ENCODE results near the gene GRIN3B.
A peak's percentile ranks its signal among the peaks of the same experiment; 100 is the strongest.

GRIN3B gene

DNA sequence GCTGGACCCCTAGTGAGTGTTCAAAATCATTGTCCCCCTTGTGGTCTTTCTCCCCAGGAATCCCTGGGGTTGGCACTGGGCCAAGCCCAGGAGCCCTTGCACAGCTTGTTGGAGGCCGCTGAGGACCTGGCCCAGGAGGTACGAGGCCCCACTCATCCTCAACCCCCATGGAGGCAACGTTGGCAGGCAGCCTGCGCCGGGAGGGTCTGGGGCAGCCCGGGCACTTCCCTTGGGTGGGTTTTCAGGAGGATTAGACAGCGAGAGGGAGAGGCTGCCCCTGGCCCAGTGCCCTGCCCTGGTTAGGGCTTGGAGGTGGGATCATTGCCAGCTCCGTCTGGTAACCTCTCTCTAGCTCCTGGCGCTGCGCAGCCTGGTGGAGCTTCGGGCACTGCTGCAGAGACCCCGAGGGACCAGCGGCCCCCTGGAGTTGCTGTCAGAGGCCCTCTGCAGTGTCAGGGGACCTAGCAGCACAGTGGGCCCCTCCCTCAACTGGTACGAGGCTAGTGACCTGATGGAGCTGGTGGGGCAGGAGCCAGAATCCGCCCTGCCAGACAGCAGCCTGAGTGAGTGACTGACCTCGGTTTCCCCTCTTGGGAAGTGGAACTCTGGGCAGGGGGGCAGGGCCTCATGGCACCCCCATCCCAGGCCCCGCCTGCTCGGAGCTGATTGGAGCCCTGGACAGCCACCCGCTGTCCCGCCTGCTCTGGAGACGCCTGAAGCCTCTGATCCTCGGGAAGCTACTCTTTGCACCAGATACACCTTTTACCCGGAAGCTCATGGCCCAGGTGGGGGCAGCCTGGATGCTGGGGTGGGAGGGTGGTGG lies 42.7 kb downstream of the GRIN3B start:
- no peak for DNase-seq (ENCODE audit: low read depth)

DNA sequence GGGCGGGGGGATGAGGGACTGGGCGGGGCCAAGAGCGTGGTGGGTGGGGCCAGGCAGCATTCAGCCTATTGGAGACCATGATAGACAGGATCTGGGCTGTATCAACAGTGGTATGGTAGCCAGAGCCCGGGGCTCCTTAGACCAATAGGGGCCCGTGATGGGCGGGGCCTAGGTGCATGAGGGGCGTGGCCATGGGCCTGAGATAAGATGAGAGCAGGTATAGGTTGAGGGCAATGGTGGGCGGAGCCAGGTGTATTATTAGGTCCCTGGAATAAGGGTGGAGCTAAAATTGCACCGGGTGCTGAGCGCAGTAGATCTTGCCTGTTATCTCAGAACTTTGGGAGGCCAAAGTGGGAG lies 45.0 kb downstream of the GRIN3B start:
- no peak for DNase-seq (ENCODE audit: low read depth)

DNA sequence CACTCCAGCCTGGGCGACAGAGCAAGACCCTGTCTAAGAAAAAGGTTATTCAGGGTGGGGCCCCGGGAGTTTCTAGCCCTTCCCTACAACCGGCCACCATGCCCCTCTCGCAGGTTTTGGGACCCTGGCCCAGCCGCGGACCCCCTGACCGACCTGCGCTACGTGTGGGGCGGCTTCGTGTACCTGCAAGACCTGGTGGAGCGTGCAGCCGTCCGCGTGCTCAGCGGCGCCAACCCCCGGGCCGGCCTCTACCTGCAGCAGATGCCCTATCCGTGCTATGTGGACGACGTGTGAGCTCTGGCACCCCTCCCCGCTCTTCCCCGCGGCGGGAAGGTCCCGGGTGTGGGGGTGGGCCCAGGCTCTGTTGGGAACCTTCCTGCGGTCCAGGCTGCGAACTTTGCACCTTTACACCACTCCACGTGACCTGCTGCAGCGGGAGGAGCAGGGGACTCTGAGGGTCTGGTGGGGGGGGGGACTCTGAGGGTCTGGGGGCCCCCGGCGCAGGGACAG lies 46.0 kb downstream of the GRIN3B start:
- DNase-seq (ENCODE audit: low read depth) = no peak

DNA sequence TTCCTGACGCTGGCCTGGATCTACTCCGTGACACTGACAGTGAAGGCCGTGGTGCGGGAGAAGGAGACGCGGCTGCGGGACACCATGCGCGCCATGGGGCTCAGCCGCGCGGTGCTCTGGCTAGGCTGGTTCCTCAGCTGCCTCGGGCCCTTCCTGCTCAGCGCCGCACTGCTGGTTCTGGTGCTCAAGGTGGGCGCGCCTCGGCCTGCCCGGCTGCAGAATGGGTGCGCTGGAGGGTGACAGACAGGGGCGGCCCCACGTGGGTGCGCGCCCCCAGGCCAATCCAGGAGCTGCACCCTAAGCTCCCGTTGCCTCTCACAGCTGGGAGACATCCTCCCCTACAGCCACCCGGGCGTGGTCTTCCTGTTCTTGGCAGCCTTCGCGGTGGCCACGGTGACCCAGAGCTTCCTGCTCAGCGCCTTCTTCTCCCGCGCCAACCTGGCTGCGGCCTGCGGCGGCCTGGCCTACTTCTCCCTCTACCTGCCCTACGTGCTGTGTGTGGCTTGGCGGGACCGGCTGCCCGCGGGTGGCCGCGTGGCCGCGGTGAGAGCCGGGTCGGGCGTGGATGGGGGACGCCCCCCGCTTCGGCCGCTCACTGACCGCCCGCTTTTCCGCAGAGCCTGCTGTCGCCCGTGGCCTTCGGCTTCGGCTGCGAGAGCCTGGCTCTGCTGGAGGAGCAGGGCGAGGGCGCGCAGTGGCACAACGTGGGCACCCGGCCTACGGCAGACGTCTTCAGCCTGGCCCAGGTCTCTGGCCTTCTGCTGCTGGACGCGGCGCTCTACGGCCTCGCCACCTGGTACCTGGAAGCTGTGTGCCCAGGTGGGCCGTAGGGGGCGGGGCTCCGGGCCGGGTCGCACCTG lies 46.8 kb downstream of the GRIN3B start:
- peak; percentile 70 for DNase-seq (ENCODE audit: low read depth)

DNA sequence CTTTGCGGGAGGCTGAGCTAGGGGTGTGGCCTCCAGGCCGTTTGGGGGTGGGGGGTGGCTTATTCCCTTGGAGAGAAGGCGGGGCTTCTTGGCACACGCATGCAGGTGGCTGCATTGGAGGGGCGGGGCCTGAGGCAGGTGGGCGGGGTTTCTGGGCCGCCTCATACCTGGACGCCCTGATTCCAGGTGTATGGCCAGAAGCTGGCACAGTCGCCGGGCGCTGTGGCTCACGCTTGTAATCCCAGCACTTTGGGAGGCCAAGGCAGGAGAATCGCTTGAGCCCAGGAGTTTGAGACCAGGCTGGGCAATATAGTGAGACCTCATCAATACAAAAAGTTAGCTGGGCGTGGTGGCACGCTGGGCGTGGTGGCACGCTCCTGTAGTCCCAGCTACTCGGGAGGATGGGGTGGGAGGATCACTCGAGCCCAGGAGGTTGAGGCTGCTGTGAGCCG lies 47.5 kb downstream of the GRIN3B start:
- DNase-seq (ENCODE audit: low read depth) = no peak

DNA sequence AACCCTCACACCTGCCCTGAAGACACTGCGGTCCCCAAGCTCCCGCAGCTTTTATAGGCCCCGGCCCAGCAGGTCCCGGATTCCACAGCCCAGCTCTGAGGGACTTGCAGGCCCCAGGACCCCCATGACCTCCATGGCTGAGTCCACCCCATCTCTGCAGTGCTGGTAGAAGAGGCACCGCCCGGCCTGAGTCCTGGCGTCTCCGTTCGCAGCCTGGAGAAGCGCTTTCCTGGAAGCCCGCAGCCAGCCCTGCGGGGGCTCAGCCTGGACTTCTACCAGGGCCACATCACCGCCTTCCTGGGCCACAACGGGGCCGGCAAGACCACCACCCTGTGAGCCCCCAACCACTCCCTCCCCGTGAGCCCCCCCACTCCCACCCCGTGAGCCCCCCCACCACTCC lies 48.9 kb downstream of the GRIN3B start:
- no peak for DNase-seq (ENCODE audit: low read depth)

DNA sequence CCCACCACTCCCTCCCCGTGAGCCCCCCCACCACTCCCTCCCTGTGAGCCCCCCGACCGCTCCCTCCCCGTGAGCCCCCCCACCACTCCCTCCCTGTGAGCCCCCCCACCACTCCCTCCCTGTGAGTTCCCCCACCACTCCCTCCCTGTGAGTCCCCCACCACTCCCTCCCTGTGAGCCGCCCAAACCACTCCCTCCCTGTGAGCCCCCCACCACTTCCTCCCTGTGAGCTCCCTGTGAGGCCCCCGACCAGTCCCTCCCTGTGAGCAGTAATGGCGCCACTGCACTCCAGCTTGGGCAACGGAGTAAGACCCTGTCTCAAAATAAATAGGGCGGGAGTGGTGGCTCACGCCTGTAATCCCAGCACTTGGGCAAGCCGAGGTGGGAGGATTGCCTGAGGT lies 49.6 kb downstream of the GRIN3B start:
- DNase-seq (ENCODE audit: low read depth) = no peak

DNA sequence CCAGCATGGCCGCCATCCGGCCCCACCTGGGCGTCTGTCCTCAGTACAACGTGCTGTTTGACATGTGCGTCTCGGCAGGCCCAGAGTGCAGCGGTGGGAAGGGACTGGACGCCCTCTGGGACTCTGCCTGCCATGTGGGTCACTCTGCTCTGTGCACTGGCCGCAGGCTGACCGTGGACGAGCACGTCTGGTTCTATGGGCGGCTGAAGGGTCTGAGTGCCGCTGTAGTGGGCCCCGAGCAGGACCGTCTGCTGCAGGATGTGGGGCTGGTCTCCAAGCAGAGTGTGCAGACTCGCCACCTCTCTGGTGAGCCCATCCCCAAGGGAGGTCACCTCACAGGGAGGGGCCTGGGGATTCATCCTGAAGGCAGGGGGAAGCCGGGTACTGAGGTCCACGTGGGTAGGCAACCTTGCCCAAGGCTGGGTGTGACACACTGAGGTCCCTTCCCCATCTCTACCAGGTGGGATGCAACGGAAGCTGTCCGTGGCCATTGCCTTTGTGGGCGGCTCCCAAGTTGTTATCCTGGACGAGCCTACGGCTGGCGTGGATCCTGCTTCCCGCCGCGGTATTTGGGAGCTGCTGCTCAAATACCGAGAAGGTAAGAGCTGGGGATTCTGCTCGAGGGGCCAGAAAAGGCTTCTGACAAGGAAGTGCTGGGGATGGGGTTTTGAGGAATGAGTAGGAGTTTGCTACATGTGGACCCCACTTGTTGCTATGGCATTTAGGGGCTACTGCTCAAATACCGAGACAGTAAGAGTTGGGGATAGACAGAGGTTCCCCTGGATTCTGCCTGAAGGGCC lies 51.0 kb downstream of the GRIN3B start:
- no peak for DNase-seq (ENCODE audit: low read depth)

DNA sequence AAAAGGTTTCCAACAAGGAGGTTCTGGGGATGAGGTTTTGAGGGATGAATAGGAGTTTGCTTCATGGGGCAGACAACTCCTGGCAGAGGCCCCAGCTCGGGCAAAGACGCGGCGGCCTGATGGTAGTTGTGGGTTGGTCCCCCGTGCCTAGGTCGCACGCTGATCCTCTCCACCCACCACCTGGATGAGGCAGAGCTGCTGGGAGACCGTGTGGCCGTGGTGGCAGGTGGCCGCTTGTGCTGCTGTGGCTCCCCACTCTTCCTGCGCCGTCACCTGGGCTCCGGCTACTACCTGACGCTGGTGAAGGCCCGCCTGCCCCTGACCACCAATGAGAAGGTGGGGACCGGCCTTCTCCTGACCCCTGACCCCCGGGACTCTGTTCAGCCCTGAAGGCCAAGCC lies 51.6 kb downstream of the GRIN3B start:
- DNase-seq (ENCODE audit: low read depth) = no peak

DNA sequence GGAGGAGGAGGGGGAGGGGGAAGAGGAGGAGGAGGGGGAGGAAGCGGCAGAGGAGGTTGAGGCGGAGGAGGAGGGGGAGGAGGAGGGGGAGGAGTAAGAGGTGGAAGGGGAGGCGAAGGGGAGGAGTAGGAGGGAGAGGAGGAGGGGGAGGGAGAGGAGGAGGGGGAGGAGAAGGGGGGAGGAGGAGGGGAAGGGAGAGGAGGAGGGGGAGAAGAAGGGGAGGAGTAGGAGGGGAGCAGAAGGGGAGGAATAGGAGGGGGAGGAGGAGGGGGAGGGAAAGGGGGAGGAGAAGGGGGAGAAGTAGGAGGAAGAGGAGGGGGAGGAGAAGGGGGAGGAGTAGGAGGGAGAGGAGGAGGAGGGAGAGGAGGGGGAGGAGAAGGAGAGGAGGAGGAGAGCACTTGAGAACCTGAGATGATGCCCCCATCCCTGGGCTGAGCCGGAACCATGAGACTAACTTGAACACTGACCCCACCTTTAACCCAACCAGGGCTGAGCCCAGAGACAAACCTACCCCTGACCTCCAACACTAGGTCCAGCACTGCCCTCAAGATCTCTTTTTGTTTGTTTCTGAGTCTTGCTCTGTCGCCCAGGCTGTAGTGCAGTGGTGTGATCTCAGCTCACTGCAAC lies 52.2 kb downstream of the GRIN3B start:
- no peak for DNase-seq (ENCODE audit: low read depth)

DNA sequence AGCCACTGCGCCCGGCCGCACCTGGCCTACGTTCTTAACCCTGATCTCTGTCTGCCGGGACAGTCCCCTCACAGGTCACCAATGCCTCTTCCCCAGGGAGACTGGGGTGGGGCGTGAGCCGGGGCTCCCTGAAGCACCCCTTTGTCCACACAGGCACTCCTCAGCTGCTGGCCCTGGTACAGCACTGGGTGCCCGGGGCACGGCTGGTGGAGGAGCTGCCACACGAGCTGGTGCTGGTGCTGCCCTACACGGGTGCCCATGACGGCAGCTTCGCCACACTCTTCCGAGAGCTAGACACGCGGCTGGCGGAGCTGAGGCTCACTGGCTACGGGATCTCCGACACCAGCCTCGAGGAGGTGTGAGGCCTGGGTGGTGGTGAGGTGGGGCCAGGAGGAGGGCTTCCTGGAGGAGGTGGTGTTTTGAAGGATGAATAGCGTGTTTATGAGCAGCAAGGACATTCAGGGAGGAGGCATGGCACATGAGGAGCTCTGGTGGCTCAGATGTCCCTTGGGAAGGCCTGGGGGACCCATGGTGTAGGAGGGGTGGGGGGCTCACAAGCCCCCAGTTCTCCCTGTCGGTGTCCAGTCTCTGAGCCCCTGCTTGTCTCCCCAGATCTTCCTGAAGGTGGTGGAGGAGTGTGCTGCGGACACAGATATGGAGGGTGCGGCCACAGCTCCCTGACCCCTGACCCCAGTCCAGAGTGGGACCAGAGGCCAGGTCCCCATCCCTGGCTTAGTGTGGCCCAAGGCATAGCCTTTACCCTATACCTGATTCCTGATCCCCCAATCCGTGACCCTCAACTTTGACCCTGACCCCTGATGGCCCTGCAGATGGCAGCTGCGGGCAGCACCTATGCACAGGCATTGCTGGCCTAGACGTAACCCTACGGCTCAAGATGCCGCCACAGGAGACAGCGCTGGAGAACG lies 53.2 kb downstream of the GRIN3B start:
- DNase-seq (ENCODE audit: low read depth) = no peak

DNA sequence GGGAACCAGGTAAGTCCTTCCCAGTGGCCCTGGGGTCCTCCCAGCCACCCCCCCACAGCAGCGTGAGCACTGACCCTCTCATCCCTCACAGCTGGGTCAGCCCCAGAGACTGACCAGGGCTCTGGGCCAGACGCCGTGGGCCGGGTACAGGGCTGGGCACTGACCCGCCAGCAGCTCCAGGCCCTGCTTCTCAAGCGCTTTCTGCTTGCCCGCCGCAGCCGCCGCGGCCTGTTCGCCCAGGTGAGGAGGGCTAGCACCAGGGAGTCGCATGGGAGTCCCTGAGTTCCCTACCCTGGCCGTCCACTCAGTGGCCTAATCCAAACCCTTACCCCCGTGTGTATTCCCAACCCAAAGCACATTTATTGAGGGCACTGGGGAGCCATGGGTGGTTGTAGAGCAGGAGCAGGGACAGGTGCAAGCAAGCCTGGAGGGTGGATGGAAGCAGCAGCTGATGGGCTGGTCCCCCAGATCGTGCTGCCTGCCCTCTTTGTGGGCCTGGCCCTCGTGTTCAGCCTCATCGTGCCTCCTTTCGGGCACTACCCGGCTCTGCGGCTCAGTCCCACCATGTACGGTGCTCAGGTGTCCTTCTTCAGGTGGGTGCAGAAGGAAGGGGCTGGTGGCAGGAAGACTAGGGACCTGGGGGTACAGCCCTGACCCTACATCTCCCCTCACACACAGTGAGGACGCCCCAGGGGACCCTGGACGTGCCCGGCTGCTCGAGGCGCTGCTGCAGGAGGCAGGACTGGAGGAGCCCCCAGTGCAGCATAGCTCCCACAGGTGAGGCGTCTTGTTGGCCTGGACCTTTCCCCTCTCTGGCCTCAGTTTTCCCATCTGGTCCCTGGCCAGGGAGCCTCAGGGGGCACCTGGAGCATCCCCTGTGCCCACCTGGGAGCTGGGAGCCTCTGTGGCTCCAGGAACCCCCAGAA lies 54.1 kb downstream of the GRIN3B start:
- DNase-seq (ENCODE audit: low read depth) = no peak

DNA sequence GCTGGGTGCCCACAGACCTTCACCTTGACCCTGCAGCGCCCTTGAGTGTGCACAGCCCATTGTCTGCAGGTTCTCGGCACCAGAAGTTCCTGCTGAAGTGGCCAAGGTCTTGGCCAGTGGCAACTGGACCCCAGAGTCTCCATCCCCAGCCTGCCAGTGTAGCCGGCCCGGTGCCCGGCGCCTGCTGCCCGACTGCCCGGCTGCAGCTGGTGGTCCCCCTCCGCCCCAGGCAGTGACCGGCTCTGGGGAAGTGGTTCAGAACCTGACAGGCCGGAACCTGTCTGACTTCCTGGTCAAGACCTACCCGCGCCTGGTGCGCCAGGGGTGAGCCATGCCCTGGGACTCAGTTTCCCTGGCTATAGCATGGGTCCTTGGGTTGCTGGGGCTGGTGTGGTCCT lies 54.8 kb downstream of the GRIN3B start:
- no peak for DNase-seq (ENCODE audit: low read depth)

DNA sequence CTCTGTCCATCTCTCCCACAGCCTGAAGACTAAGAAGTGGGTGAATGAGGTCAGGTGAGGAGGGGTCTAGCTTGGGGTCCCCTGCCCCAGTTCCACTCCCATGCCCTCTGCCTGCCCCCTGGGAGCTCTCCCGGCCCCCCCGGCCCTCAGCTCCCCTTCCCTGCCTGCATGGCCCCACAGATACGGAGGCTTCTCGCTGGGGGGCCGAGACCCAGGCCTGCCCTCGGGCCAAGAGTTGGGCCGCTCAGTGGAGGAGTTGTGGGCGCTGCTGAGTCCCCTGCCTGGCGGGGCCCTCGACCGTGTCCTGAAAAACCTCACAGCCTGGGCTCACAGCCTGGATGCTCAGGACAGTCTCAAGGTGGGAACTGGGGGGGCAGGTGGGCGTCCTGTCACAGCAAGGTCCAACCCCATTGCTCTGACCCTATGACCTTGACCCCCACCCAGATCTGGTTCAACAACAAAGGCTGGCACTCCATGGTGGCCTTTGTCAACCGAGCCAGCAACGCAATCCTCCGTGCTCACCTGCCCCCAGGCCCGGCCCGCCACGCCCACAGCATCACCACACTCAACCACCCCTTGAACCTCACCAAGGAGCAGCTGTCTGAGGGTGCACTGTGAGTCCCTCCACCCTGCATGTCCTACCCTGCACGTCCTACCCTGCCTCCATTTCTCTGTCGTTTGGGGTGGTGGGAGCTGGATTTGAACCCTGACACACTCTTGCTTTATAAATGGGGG lies 55.8 kb downstream of the GRIN3B start:
- DNase-seq (ENCODE audit: low read depth) = no peak

DNA sequence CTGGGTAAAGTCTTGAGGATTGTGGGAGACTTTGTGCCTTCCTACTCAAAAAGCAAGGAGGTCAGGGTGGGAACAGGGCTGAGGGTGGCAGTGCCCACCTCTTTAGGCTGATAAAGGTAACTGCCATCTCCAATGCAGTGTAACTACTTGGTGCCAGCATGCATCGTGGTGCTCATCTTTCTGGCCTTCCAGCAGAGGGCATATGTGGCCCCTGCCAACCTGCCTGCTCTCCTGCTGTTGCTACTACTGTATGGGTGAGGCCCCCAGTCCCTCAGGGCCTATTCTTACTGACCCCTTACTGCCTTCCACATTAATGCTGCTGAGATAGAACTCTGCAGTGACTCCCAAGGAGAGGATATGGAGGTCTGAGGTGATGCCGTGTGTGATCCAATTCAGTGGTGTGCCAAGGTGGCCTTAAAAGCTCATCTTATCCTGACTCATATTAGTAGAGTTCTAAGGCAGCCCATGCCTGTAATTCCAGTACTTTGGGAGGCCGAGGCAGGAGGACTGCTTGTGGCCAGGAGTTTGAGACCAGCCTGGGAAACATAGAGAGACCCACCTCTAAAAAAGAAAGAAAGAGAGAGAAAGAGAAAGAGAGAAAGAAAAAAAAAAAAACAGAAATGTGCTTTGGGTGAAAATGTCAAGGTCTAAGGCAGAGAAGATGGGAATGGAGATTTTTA lies 57.1 kb downstream of the GRIN3B start:
- DNase-seq (ENCODE audit: low read depth) = no peak

DNA sequence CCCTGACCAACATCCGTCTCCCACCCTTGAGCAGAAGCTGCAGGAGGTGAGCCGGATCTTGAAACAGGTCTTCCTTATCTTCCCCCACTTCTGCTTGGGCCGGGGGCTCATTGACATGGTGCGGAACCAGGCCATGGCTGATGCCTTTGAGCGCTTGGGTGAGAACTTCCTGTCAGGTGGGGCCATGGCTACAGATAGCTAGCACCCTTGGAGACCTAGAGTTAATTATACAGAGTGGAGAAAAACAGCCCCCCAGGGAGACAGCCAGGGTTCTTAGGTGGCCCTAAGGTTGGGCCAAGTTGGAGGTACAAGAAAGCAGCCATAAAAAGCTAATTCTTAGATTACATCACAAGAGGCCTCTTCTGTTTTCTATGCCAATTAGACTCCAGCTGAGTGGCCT lies 57.9 kb downstream of the GRIN3B start:
- DNase-seq (ENCODE audit: low read depth) = no peak
